Measurements from ENCODE around the gene LRRC28.
A peak's percentile ranks its signal among the peaks of the same experiment; 100 is the strongest.
"Not testable (repeated sequence)": the region's sequence is repeated elsewhere in the genome, so short reads cannot be mapped to it uniquely, and the experiment has no call there.

Gene LRRC28

DNA sequence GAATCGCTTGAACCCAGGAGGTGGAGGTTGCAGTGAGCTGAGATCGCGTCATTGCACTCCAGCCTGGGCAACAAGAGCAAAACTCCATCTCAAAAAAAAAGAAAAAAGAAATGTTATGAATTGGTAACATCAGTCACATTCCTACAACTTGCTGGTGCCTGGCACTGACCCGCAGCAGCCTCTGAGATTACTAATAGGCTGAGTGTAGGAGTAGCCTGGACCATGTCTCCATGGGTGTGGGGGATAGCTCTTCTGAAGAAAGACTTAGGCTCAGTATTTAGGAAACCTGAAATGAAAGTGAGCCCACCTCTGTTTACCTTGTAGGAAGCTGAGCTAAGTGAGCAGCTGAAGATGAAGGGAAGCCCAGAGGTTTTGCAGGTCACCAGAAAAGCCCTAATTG, 148.3 kb downstream of the LRRC28 start:
- no peak for DNase-seq

GRCh38 chr15:99401216-99401615, 149.9 kb downstream of the LRRC28 start:
- not testable (repeated sequence) for DNase-seq

DNA sequence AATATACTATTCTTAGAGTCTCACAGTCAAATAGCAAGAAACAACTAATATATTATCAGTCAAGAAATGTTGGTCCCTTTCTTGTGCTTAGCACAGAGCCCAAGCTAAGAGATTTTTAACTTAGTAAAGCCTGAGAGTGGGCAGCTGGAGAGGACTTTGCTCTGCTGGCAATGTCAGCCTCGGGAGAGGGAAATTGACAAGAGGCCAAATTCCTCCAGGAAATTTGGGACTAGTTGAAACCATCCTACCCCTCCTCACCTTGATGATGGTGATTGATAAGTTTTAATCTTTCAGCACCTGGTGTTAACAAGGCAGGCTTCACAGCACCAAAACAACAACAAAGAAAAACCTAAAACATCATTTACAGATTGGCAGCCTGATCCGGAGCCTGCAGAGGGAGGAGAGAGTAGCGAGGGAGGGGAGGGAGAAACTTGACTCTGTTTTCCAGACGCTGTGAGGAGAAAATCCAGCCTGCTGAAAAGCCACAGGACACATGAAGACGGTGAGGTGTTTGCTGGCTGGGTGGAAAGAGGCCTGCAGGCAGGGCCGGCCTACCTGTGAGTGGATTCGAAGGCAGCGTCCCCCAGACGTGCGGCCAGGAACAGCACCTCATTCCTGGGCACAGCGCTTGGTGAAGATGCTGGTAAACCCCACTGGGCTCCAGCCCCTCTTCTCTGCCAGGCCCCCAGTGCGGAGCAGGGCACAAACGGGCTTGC, 150.9 kb downstream of the LRRC28 start:
- DNase-seq: no peak

DNA sequence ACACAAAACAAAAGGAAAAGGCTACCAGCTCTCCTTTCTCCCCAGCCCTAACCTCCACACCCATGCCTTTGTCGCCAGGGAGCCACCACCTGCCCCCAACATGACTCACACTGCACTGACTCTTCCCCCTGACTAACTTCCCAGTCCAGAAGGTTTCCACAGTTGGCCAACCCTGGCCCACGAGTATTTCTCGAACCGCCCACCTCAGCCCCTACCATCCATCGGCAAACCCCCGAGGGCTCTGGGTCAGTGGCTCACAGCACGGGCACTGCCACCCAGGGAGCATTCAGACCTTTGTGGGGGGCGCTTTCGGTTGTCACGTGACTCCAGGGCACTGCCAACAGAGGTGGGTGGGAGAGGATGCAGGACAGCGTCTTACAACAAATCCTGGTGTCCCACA, 152.3 kb downstream of the LRRC28 start:
- no peak for DNase-seq

DNA sequence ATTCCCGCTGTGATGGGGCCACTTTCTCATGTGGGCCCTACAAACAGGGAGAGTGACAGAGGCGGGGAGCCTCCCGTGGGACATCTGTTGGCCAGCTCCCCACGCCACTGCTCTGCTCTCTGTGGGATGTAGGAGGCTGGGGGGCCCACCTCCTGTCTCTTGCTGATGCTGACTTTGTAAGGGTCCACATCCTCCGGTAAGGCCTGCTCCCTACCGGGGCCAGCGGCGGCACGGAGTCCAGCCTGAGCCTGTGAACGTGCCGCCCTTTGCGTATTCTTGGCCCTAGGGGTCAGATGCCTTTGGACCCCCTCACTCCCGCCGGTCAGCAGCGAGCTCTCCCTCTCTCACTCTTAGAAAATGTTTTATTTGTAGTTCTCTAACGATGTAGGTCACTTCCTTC, 153.2 kb downstream of the LRRC28 start:
- DNase-seq: no peak

- no peak for DNase-seq
Measured at GRCh38 chr15:99406120-99406519, 154.8 kb downstream of the LRRC28 start.

GRCh38 chr15:99406716-99407487, 155.6 kb downstream of the LRRC28 start:
- no peak for DNase-seq

DNA sequence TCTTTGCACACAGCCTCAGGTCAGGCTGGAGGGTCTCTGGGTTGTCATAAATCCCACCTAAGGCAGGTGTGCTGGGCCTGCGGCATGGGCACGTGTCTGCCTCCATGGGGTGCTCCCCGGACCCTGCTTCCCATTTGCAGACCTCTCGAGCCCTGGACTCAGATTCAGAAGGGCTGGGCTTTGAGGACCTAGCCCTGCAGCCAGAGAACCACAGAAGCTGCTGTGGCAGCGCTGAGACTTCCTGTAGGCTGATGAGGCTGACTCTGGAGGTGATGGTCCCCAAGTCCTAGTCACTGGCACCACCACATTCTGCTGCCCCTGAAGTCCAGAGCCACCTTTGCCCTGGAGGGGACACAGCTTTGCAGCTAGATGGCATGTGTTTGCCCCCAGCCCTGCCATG, 156.4 kb downstream of the LRRC28 start:
- no peak for DNase-seq

DNA sequence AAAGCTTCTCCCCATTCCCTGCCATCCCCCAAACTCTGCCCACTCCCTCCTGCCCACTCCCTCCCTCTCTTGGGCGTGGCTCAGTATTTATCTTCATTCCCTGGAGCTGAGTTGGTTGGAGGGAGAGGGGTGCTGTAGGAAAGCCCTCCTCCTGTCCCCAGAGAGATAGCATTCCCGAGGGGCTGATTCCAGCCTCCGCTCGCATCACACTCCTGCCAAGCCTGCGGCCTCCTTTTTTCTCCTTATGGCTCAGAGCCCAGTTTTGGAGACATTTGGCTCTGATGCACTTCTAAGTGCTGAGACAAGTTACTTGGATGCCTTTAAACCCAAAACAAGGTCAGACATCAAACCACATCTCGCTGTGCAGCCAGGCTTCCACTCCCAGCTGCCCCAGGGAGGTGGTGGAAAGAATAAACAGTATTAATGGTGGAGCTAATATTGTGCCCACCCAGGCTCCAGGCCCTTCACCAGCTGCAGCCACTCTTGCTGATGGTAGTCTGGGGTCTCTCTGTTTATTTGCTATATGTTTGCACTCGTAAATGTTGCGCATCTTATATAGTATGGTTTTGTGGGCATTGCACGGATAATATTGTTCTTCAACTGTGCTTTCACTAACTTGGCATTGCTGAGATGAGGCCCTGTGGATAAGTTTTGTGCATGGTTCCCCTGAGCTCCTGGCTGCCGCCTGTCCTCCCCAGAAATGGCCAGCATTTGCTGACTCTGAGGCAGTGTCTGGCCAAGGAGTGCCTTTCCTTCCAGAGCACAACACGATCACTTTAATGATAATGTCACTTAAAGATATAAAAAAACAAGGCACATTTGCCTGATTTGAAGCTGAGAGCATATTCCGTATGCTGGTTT, 157.2 kb downstream of the LRRC28 start:
- peak; percentile 95 for DNase-seq

- DNase-seq: peak; percentile 70
Measured at GRCh38 chr15:99409097-99409473, 157.8 kb downstream of the LRRC28 start.

GRCh38 chr15:99409560-99409959, 158.3 kb downstream of the LRRC28 start:
- DNase-seq: no peak

DNA sequence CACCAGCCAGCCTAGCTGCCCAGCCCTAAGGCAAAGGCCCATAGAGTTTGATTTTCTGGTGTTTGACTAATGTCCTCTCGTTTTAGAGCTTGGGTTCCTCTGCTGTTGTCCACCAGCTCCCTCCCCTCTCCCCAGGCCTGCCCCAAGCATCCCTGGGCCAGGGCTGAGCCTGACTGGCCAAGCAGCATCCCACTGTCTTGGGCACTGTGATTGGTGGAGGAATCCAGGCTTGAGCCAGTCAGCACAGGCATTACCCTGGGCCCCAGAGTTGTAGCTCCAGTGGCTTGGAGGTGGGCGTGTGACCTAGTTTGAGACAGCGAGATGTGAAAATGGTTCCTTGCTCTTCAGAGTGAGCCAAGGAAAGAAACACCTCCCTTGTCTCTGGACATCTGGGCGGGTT, 159.2 kb downstream of the LRRC28 start:
- DNase-seq: no peak

- DNase-seq: no peak
Measured at GRCh38 chr15:99411234-99411633, 160.0 kb downstream of the LRRC28 start.

- no peak for DNase-seq
Measured at GRCh38 chr15:99412082-99412481, 160.8 kb downstream of the LRRC28 start.

GRCh38 chr15:99412626-99413025, 161.3 kb downstream of the LRRC28 start:
- DNase-seq: no peak

DNA sequence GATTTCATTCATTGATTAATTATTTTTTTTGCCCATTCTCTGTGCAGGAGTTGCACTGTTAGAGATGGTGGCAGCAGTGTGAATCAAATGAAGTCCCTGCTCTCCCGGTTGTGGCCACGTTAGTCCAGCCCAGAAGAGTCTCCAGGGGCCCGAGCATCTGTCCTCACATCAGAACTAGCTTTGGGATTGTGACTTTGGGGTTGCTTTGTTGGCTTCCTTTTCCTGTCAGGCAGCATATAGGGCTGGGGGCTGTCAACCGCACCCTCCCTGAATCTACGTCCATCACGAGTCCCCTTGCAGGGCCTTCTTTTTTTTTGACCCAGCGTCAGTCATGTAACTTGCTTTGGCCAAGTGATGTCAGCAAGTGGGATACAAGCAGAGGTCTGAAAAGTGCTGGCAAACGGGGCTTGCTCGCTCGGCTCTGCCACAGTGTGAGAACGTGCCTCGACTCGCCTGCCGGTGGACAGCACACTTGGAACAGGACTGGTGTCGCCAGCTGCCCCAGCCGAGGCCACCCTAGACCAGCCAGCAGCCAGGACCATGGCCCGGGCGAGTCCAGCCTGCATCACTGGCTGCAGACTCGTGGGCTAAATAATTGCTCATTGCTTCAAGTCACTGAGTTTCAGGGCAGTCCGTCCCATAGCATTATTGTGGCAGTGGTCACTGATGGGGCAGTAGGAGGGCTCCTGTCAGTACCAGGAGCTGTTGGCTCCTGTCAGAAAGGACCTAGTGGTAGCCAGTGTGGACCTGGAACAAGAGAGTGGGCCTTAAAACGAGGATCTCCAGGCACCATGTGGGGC, 162.9 kb downstream of the LRRC28 start:
- no peak for DNase-seq

- no peak for DNase-seq
Measured at GRCh38 chr15:99414755-99415731, 163.8 kb downstream of the LRRC28 start.

DNA sequence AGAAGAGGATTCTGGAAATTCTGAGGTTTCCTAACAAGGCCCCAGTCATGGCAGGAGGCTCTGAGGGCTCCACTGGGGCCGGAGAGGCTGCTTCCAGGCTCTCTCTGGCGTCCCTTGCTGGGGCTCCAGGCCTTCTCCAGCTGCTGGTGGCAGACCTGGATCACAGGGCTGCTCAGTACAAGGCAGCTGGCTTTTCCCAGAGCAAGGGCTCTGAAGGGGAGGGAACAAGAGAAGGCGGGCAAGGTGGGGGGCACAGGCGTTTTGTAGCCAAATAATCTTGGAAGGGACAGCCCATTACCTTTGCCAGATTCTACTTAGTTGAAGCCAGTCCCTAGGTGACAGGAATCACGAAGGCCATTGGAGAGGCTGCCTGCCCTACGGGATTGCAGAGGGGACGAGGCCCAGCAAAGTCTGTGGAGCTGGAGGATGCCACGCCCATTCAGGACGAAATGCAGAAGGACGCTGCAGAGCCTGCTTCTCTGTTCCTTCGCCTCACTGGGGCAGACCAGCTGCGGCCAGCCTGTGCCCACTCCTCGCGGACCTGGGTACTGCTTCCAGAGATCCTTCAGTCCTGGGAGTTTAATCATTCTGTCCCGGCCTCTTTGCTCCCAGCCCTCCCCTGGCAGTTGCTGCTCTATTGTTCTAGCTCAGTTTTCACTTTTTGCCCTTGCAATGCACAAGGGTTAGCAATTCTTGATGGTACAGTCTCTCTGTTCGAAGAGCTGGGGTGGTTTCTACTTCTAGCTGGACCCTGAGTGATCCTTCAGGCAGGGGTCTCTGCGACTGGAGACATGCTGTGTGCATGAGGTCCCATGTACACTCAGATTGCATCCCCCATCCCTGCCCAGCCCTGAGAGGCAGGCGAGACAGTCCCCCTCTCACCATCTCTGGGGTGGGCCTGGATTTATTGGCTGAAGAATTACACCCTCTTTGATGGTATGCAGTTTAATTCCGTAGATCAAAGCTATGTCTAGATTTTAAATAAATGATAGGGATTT, 165.2 kb downstream of the LRRC28 start:
- no peak for DNase-seq

DNA sequence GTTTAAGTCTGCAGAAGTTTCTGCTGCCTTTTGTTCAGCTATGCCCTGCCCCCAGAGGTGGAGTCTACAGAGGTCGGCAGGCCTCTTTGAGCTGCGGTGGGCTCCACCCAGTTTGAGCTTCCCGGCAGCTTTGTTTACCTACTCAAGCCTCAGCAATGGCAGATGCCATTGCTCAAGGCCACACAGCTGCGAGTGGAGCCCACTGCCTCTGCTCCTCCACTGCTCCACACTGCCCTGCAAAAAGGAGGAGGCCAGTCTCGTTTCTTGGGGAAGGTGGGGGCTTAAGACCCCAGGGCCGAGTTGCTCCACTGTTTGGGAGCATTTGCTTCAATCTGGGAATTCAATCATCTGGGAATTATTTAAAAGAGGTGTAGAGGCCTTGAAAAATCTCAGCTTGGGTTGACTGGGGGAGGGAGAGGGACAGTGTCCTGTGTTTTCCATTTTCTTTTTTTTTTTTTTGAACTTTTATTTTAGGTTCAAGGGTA, 169.9 kb downstream of the LRRC28 start:
- no peak for DNase-seq

DNA sequence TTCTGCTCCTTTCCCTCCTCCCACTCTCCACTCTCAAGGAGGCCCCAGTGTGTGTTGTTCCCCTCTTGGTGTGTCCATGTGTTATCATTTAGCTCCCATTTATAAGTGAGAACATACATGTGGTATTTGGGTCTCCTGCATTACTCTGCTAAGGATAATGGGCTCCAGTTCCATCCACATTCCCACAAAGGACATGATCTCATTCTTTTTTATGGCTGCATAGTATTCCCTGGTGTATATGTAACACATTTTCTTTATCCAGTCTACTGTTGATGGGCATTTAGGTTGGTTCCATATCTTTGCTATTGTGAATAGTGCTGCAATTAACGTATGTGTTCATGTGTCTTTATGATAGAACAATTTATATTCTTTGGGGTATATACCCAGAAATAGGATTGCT, 170.5 kb downstream of the LRRC28 start:
- DNase-seq: no peak
